GM19324 (cell line): ENCODE results near the gene LITAF.
"Not testable (repeated sequence)": the region's sequence is repeated elsewhere in the genome, so short reads cannot be mapped to it uniquely, and the experiment has no call there.

ENCODE experiments used
- ATAC-seq: cut with Tn5 transposase; IDR thresholded peaks from one replicate; pipeline ENCODE4 v1.9.1; 2021; ENCODE audit warnings: mild to moderate bottlenecking, moderate library complexity; ENCODE audit not compliant: unreplicated experiment, low FRiP score

The LITAF gene

DNA sequence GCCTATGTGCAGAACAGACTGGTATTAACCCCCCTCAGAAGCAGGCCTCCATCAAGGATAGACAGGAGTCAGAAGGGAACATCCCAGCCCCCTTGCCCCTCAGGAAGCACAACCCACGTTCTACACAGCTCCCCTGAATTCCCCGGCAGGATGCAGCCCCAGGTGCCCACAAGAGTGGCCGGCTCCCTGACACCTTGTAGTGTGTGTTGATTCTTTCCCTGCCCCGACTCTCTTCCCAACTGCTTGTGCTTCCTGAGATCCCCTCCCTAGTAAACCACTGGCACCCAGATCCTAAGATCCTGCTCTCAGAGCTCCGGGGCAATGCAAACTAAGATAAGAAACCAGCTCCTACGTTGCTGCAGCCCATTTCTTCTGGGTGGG, 34.8 kb upstream of the LITAF start:
- no peak for ATAC-seq

DNA sequence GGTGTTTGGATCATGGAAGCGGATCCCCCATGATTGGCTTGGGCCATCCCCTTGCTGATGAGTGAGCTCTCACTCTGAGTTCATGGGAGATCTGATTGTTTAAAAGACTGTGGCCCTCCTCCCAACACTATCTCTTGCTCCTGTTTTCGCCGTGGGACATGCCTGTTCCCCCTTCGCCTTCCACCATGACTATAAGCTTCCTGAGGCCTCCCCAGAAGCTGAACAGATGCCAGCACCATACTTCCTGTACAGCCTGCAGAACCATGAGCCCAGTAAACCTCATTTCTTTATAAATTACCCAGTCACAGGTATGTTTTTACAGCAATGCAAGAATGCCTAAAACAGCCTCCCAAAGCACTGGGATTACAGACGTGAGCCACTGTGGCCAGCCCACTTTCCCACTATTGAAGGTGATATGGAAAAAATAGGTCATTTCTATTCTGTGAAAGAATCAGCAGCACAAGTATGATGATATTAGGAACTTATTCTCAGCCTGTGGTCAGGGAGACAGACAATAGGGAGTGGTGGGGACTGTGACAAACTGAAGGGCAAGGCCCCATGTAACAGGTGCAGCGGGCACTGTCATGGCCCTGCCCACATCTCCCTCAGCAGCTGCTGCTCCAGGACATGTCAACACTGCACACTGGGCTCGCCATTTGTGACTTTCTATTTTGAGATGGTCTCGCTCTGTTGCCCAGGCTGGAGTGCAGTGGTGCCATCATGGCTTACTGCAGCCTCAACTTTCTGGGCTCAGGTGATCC, 33.7 kb upstream of the LITAF start:
- no peak for ATAC-seq

DNA sequence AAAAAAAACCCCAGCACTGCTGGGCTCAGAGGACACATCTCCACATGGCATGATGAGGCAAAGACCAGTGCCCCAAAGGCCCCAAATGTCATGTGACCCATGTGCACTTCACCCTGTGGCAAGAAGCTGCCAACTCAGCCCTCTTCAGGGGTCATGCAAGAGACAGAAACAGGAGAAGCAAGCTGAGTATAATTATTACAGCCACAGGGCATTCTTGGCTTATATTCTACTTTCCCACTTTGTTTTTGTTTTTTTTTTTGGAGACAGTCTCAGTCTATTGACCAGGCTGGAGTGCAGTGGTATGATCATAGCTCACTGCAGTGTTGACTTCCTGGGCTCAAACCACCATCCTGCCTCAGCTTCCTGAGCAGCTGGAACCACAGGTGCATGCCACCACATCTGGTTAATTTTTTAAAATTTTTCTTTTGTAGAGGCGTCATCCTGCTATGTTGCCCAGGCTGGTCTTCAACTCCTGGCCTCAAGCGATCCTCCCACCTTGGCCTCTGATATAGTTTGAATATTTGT, 32.7 kb upstream of the LITAF start:
- peak; percentile 57 for ATAC-seq

DNA sequence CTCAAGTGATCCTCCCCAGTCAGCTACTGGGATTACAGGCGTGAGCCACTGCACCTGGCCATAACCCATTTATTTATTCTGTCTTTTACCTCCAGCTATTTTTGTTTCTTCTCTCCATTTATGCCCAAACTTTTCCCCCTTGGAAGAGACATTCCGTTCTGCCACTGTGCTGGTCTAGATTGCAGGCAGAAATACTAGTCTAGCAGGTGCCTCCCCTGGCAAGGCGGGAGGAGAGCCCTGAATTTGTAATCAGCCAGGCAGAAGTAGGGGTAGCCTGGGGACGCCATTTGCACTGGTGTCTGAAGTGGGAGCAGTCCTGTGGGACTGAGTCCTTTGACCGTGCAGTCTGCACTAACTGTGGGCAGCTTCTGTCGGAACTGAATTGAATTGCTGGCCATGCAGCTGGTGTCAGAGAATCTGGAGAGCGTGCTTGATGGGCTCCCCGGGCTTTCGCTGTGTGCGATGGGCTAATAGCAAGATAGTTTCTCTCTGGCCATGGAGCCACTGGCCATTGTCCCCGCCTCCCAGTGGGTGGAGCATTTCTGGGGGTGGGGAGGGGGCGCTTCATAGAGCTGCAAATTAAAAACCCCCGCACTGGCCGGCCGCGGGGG, 31.5 kb upstream of the LITAF start:
- no peak for ATAC-seq

DNA sequence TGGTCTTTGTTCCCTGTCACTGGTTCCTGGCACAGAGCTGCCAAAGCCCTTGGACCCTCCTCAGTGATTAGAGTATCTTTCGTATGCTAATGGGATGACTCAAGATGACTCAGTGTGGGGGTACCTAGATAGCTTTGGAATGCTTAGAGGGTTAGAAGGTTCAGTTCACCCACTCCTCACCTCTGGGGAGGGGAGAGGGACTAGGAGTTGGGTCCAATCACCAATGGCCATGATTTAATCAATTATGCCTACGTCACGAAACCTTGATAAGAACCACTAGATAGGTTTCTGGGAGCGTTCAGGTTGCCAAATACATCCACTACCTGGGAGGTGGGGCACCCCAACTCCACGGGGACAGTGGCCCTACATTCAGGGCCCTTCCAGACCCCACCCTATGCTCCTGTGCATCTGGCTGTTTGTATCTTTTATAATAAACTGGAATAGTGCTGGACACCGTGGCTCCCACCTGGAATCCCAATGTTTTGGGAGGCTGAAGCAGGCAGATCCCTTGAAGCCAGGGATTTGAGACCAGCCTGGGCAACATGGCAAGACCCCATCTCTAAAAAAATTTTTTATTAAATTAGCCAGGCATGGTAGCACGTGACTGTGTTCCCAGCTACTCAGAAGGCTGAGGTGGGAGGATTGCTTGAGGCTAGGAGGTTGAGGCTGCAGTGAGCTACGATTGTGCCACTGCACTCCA, 29.2 kb upstream of the LITAF start:
- ATAC-seq: no peak

DNA sequence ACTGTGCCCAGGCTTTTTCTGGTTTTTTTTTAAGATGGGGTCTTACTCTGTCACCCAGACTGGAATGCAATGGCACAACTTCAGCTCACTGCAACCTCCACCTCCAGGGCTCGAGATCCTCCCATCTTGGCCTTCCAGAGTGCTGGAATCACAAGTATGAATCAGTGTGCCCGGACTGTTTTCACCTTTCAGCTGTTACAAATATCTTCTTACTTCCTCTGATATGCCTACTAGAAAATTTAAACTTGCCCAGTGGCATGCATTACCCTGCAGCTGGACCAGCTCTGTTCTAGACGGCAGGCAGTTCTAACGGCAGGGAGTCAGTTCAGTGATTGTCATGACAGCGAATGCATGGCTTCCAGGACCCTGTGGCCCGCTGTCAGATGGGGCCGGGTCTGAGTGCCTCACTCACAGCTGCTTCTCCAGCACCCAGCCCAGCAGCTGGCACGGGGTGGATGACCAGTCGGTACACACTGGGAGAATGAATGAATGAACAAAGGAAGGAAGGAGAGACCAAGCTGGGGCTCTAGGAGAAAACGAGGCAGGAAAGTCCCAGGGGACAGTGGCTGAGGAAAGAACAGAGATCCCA, 28.0 kb upstream of the LITAF start:
- no peak for ATAC-seq

DNA sequence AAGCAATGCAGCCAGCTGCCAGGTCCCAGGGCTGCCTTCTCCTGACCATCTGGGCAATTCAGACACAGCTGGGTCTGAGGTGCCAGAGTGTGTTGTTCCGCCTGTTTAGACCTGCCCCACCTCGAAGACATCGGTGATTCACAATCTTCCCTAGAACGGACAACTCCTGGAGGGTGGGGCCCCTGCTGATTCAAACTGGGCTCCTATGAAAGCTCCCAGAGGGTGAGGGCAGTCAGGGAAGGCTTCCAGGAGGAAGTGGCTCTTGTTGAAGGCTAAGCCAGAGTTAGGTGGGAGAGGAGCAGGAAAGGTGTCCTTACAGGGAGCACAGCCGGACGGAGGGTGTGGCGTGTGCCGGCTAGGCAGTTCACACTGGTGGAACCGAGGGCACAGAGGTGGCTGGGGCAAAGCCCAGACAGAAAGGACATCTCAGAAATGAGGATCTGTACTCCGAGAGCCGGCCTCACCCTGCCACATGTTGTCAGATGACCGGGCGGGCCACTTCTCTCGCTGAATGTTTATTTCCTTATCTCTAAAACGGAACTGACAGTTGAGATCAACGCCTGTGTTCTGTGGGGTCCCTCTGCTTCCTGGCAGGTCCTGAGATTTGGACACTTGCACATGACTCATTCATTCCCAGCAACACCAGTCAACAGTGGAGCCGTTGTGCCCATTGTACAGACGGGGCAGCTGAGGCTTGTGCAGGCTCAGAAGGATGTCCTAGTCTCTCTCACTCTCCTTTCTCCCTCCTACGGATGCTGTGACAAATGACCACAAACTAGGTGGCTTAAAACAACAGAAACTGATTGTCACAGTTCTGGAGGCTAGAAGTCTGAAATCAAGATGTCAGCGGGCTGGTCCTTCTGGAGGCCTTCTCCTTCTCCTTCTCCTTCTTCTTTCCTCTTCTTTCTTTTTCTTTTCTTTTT, 26.9 kb upstream of the LITAF start:
- peak; percentile 47 for ATAC-seq

DNA sequence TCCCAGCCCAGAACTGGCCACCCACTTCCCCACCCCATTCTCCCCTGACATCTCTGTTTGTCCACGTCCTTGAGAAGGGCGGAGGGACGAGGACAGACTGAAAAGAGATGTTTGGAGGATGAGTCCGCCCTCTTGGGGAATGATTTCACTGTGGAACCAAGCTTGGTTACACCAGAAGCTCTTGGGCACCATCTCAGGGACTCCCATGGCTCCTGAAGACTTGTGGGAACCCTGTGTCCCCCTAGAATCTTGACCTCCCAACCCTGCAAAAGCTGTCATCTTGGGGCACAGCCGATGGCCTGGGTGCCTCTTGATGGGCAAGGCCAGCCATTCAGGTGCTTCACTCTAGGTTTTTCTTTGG, 25.9 kb upstream of the LITAF start:
- no peak for ATAC-seq

DNA sequence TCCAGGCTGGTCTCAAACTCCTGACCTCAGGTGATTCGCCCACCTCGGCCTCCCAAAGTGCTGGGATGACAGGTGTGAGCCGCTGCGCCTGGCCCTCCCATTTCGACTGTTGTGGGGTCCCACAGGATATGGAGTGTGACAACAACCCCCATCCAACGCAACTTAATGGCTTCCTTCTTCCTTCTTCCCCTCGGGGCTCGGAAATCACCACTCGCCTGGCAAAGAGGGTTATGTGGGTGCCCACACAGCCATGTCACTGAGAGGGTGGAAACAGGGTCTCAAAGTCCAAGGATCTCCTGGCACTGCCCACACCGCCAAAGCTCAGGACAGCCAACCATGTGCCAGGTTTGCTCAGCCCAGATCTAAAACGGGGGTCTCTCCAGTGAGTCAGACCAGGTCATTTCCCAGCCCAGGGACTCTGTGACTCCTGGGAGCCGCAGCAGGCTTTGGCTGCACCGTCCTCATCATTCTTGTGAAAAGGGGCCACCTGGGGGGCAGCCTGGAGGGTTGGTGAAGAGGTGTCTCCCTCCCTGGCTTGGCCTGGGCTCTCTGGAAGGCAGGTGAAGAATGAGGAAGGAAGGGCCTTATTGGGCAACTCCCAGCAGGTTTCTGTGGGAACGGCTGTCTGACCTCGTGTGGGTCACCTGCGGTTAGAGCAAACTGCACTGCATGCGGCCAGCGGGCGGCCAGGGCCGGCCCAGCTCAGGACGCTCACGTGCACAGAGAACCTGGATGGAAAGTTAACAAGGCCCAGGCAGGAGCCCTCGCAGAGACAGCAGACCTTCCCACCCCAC, 25.3 kb upstream of the LITAF start:
- ATAC-seq: no peak

DNA sequence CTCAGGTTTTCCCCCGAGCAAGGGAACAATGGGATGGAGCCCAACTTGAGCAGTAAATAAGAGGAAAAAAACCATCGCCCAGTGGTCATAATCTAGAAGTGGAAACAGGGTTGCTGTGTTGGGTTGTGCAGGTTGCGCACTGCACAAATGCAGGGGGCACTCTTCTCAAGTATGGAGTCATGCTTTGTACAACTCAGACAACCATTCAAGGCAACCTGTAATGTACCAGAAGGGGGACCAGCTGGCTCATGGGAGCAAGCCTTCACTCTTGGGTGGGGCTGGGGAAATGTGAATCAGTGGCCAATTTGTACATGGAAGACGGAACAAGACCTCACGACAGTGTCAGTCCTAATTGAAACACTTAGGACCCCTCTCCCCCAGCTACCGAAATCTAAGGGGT, 23.9 kb upstream of the LITAF start:
- no peak for ATAC-seq

DNA sequence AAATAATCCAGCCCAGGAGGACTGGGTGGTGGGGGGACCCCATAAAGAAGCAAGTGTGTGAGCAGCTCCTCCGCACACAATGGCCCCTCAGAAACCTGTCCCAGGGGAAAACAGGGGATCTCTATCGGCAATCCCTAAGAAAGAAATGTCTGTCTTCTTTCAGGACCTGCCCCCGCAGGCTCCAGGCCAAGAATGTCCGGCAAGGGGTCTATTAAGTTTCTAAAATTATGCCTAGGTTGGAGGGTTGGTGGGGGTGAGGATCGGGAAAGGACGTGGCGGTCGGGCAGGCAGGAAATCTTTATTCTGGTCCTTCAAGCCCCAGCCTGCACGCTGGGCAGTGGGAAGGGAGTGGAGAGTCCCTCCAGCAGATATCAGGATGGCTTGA, 23.4 kb upstream of the LITAF start:
- no peak for ATAC-seq

DNA sequence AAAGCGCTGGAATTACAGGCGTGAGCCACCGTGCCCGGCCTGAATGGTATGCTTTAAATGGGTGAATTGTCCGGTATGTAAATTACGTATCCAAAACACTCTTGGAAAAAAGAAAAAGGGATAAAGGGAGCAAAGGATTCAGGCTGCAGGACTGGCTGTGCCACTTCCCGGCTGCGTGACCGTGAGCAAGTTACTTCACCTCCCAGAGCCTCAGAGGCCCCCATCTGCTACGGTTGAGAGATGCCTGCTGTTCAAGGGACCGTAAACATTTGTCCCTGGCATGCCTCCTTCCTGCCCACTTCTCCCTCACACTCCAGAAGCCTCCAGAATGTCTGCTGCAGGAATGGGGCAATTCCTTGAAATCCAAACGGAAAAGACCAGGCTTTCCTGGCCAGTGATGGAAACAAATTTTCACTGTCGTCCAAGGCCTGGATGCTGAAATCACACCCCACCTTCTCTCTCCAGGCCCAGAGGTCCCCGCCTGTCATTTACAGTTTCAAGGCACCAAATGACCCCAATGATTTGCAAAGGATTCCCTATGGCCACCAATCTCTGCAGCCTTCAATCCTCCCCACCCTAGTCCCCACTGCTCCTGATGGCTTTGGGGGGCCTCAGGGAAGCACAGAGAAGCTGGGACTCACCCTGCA, 22.9 kb upstream of the LITAF start:
- ATAC-seq: no peak

DNA sequence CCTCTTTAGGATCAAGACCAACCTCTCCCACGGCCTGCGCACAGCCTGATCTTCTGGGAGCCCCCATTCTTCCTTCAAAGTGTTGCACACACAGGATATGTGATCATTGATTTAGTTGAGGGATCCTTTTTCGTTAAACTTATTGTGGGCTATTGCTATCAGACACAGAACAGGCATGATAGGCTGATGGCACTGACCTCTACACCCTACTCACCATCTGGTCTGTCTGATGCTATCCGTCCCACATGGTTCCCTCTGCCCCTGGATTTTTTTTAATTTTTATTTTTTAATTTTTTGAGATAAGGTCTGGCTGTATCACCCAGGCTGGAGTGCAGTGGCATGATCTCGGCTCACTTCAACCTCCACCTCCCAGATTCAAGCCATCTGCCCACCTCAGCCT, 19.2 kb upstream of the LITAF start:
- ATAC-seq: no peak

DNA sequence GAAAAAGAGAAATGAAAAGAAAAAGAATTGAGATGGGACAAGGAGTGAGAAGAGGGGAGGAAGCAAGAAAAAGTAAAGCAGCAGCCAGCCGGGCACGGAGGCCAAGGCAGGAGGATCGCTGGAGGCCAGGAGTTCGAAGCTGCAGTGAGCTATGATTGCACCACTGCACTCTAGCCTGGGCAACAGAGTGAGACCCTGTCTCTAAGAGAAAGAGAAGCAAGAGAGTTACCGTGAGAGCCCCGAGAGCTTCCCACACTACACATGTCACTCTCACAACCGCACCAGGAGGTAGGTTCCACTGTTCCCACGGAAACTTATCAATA, 18.8 kb upstream of the LITAF start:
- no peak for ATAC-seq

DNA sequence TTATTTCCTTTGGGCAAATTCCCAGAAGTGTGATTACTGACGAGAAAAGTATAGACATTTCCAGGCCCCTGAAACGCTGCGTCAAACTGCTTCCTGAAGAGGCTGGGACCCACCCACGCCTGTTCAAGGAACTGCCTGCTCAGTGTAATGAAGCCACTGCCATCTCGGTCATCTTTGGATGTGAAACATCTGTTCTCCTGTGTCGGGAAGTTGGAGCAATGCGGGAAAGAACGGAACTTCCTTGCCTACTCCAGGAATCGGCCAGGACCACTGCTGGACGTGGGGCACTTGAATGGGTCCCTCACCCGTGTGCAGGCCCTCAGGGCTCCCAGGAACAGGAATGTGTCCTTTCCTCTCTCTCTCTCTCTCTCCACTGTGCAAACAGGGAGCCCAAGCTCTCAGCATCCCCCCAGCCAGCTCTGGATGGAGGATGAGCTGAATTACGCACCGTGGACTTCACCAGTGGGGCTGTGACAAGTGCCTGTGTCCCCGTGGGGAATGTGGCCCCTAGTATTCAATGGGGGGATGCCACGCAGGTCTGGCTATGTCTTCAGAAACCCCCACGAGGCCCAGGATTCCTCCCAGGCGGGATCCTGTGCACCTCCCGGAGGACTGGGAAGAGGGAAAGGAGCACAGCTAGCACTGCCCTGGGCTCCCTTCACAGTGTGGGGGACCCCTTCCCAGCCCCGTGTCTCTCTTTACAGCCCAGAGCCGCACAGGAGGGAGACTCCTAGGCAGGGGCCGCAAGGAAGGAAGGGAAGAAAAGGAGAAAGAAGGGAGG, 18.3 kb upstream of the LITAF start:
- ATAC-seq: no peak

DNA sequence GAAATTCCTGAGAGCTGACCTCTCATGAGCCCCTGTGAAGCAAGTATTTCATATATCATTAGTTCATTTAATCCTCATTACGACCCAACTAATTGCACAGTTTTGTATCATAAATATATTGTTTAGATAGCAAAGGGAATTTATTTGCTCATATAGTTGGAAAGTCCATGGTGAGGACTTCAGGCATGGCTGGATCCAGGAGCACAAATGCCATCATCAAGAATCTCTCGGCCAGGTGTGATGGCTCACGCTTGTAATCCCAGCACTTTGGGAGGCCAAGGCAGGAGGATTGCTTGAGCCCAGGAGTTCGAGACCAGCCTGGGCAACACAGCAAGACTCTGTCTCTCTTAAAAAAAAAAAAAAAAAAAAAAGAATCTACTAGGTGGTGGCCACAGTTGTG, 17.6 kb upstream of the LITAF start:
- ATAC-seq: not testable (repeated sequence)

DNA sequence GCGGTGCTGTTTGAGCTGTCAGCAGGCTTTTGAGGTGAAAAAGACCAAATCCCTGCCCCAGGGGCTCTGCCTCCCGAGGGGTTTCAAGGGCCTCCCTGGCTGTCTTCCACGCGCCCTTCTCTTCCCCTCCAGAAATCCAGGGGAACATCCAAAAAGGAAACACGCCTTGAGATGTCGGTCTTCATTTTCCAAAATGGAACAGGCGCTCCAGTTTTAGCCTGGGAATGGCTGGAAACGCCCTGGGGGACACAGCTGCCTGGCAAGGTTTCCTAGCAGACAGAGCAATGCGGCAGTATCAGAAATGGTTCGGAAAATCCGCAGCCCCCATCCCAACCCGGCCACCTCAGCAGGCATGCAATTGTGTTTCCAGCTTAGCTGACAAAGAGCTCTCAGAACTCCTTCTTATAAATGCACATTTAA, 16.6 kb upstream of the LITAF start:
- no peak for ATAC-seq

DNA sequence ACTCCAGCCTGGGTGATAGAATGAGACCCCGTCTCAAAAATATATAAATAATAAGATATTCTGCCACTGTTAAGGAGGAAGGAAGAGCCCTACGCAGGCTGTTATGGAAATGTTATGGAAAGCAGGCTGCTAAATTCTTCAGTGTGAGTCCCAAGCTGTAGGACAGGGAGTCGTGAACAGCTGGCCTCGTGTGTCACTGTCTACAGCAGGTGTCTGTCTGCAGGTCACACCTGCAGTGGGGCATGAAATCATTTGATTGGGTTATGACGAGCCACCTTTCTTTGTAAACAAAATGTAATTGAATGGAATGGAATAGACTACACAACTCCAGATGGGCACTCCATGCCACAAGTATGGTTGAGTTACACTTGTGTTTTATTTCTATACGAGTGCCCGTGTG, 15.6 kb upstream of the LITAF start:
- no peak for ATAC-seq
